AG09319 (cell line): Measurements from ENCODE around the gene GNG7.

ENCODE experiments used
- DNase-seq: peaks from one replicate; pipeline ENCODE4 v3.0.0-alpha.2; 2010; ENCODE audit warnings: low read depth; ENCODE audit errors: extremely low read depth
- CTCF ChIP-seq: IDR thresholded peaks from 2 replicates; pipeline ENCODE4 v1.5.1; 2011; ENCODE audit warnings: low read depth, mild to moderate bottlenecking, inconsistent platforms, low read length, moderate library complexity

The GNG7 gene

GRCh38 chr19:2634228-2634951 is 68.1 kb downstream of the GNG7 start:
- DNase-seq: no peak
- no peak for TF ChIP-seq CTCF

GRCh38 chr19:2633693-2634075 is 68.8 kb downstream of the GNG7 start:
- no peak for DNase-seq
- TF ChIP-seq CTCF: no peak

GRCh38 chr19:2631213-2631821 is 71.2 kb downstream of the GNG7 start:
- no peak for TF ChIP-seq CTCF
- DNase-seq: no peak

GRCh38 chr19:2630352-2631001 is 72.0 kb downstream of the GNG7 start:
- DNase-seq: no peak
- no peak for TF ChIP-seq CTCF

GRCh38 chr19:2629491-2630351 is 72.8 kb downstream of the GNG7 start:
- TF ChIP-seq CTCF: no peak
- DNase-seq: no peak

GRCh38 chr19:2628597-2628996 is 73.9 kb downstream of the GNG7 start:
- no peak for TF ChIP-seq CTCF
- no peak for DNase-seq
